Measurements from ENCODE around the gene ANK3.

- TF ChIP-seq, protein P1, sequence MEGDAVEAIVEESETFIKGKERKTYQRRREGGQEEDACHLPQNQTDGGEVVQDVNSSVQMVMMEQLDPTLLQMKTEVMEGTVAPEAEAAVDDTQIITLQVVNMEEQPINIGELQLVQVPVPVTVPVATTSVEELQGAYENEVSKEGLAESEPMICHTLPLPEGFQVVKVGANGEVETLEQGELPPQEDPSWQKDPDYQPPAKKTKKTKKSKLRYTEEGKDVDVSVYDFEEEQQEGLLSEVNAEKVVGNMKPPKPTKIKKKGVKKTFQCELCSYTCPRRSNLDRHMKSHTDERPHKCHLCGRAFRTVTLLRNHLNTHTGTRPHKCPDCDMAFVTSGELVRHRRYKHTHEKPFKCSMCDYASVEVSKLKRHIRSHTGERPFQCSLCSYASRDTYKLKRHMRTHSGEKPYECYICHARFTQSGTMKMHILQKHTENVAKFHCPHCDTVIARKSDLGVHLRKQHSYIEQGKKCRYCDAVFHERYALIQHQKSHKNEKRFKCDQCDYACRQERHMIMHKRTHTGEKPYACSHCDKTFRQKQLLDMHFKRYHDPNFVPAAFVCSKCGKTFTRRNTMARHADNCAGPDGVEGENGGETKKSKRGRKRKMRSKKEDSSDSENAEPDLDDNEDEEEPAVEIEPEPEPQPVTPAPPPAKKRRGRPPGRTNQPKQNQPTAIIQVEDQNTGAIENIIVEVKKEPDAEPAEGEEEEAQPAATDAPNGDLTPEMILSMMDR (IDR thresholded peaks at IDR 0.05 in 4 of 5, conservative IDR thresholded peaks at IDR 0.05 in 1 of 5), result no peak
- no peak for TF ChIP-seq POLR2A (IDR thresholded peaks at IDR 0.05)
These were observed 358.5 kb downstream of the ANK3 start for GRCh38 chr10:60031183-60031582.
